IPS-20b (cell line): ENCODE results near the gene PMEL.
"Not testable (repeated sequence)": the region's sequence is repeated elsewhere in the genome, so short reads cannot be mapped to it uniquely, and the experiment has no call there.

ENCODE experiments used
- H3K27ac ChIP-seq: one replicate; pipeline ENCODE4 v1.5.1; 2013; ENCODE audit warnings: low read length
- H3K27me3 ChIP-seq: 2 replicates; pipeline ENCODE4 v1.6.1; 2013; ENCODE audit warnings: mild to moderate bottlenecking, low read length, inconsistent platforms; ENCODE audit not compliant: insufficient read depth
- H3K36me3 ChIP-seq: 2 replicates; pipeline ENCODE4 v1.6.1; 2013; ENCODE audit warnings: low read depth, mild to moderate bottlenecking, inconsistent platforms, low read length, moderate library complexity; ENCODE audit not compliant: insufficient read depth
- H3K4me1 ChIP-seq: 2 replicates; pipeline ENCODE4 v1.6.1; 2013; ENCODE audit warnings: mild to moderate bottlenecking, control low read depth, inconsistent platforms, low read length, moderate library complexity; ENCODE audit not compliant: insufficient read depth
- H3K4me3 ChIP-seq: 2 replicates; pipeline ENCODE4 v1.5.1; 2013; ENCODE audit warnings: mild to moderate bottlenecking, low read length, inconsistent platforms
- H3K9ac ChIP-seq: 2 replicates; pipeline ENCODE4 v1.6.1; 2013; ENCODE audit warnings: low read depth, mild to moderate bottlenecking, inconsistent platforms, low read length, moderate library complexity
- H3K9me3 ChIP-seq: 2 replicates; pipeline ENCODE4 v1.6.1; 2013; ENCODE audit warnings: mild to moderate bottlenecking, low read depth, low read length, inconsistent platforms; ENCODE audit not compliant: insufficient read depth

PMEL gene

DNA sequence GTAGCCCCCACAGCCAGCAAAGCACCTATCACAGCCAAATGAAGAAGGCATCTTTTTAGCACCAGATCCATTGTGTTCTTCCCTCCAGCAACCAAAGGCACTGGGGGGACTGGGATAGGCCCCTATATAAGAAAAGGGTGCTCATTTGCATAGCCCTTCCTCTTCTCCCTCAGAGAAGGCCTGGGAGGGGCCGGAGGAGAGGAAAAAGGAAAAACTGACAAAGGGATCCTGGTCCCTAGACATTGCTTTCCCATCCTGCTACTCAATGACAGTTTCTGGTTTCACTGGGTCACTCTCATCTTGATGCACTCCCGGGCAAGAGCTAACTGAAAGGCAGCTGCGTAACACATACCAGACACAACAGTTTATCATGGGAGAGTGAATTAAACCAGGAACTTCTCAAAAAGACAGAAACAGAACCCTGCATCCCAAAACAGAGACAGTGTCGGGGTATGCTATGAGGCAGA lies at the start of gene PMEL:
TSS of gene PMEL (minus strand) at position 102 of the 467 bp plus-strand sequence. CDS start at position 71, 31 bp downstream.
- H3K27ac ChIP-seq, result no peak within 1 kb of the TSS

DNA sequence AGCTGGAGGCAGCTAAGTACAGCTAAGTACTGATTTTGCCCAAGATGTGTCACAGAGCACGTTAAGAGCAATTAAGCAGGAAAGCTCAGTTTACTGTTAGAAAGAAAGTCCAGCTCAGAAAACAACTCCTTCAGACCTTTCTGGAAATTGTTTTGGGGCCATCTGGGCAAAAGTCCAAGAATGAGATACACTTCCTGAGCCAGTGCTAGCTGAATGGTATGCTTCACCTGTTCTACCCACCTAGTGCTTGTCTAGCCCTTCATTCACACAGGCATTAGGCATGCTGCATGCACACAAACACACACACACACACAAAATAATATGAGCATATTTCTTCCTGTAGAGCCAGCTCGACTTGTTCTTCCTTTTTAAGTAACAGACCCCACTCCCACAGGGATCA lies 48.4 kb upstream of the PMEL start:
- H3K27me3 ChIP-seq, result no peaks in the 10 kb centered on the region
- H3K27ac ChIP-seq, result no peak overlapping the region
- H3K36me3 ChIP-seq, result peaks cover 10% of the 10 kb centered on the region
- no peaks in the 10 kb centered on the region for H3K9me3 ChIP-seq
- no peaks in the 10 kb centered on the region for H3K4me1 ChIP-seq
- H3K4me3 ChIP-seq, result no peak overlapping the region
- H3K9ac ChIP-seq, result no peak overlapping the region

More for the DNA sequence above, at the start of gene PMEL:
- H3K36me3 ChIP-seq, result peaks cover 32% of the 10 kb centered on the region
- H3K4me3 ChIP-seq, result peak within 1 kb of the TSS; percentile 97
- no peaks in the 10 kb centered on the region for H3K27me3 ChIP-seq
- peak within 1 kb of the TSS; percentile 92 for H3K9ac ChIP-seq
- H3K9me3 ChIP-seq, result no peaks in the 10 kb centered on the region
- peaks cover 3% of the 10 kb centered on the region; the same call in 1 of the 2 replicates for H3K4me1 ChIP-seq

DNA sequence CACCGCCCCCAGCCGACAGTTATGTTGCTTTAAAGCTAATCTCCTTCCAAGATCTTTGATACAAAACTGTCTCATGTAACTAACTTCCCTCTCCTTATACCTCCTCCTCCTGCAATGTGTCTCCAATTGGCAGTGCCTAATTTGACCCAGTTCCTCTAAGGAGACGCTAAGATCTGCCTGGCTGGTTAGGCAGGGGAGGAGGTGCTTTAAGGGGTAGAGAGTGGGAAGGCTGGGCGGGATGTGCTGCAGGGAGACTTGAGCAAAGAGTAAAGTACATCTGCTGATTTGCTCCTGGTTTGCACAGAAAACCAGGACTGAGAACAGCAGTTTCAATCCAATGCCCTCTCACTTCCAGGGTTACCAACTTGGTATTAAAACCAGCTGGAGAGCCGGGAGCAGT lies 47.6 kb upstream of the PMEL start:
- H3K9ac ChIP-seq, result no peak overlapping the region
- H3K27ac ChIP-seq, result no peak overlapping the region
- H3K36me3 ChIP-seq, result peaks cover 7% of the 10 kb centered on the region; the same call in 1 of the 2 replicates
- H3K4me1 ChIP-seq, result no peaks in the 10 kb centered on the region
- no peaks in the 10 kb centered on the region for H3K9me3 ChIP-seq
- H3K4me3 ChIP-seq, result no peak overlapping the region
- no peaks in the 10 kb centered on the region for H3K27me3 ChIP-seq

DNA sequence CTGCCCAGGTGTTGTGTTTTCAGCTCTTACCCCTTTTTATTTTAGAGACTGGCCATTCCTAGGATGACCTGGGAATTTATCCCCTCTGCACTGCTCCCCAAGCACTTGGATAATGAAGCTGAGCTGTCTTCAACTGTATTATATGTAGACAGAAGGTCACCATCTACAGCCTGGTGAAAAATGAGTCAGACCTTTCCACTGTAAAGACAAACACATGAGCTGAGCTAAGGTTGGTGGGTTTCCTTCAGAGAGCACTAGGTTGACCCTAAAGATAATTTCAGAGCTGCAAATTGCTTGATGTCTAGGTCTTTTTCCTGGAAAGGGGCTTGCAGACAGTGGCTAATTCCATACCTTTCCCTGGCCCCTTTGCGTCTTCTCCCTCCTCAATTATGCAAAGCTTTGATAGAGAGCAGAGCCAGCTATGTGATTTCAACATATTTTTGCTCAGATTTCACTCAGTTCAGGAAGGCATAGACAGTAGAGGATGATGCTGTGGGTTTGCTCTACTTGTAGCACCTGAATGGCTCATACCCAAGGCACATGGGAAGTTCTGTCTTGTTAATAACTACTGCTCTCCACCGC lies 45.8 kb upstream of the PMEL start:
- no peak overlapping the region for H3K27ac ChIP-seq
- no peak overlapping the region for H3K4me3 ChIP-seq
- peaks cover 6% of the 10 kb centered on the region; the same call in 1 of the 2 replicates for H3K4me1 ChIP-seq
- no peaks in the 10 kb centered on the region for H3K27me3 ChIP-seq
- H3K9me3 ChIP-seq, result no peaks in the 10 kb centered on the region
- no peak overlapping the region for H3K9ac ChIP-seq
- H3K36me3 ChIP-seq, result no peaks in the 10 kb centered on the region

DNA sequence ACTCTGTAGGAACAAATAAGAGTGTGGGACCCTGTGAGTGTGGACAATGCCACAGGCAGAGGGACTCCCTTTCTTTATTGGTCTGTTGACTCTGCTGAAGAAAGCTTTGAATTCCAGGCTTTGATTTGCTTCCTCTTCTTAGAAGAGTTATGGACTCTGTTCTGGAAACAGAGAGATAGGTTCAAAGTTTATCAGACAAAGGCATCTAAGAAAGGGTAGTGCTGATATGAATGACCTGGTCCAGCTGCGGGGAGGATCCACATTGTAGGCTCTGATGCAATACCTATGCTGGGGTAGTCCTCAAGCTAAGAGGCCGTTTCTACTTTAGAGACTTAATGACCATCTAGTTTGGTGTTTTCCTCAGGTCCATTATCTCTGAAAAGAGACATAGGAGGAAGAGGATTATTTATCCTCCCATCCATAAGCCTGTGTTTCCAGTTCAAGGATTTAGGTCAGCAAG lies 44.3 kb upstream of the PMEL start:
- Histone ChIP-seq H3K27ac (no peak overlapping the region), H3K4me3 (no peak overlapping the region), H3K36me3 (peaks cover 2% of the 10 kb centered on the region; the same call in 1 of the 2 replicates), H3K9ac (no peak overlapping the region), H3K9me3 (no peaks in the 10 kb centered on the region), H3K4me1 (peaks cover 6% of the 10 kb centered on the region; the same call in 1 of the 2 replicates), H3K27me3 (no peaks in the 10 kb centered on the region)

DNA sequence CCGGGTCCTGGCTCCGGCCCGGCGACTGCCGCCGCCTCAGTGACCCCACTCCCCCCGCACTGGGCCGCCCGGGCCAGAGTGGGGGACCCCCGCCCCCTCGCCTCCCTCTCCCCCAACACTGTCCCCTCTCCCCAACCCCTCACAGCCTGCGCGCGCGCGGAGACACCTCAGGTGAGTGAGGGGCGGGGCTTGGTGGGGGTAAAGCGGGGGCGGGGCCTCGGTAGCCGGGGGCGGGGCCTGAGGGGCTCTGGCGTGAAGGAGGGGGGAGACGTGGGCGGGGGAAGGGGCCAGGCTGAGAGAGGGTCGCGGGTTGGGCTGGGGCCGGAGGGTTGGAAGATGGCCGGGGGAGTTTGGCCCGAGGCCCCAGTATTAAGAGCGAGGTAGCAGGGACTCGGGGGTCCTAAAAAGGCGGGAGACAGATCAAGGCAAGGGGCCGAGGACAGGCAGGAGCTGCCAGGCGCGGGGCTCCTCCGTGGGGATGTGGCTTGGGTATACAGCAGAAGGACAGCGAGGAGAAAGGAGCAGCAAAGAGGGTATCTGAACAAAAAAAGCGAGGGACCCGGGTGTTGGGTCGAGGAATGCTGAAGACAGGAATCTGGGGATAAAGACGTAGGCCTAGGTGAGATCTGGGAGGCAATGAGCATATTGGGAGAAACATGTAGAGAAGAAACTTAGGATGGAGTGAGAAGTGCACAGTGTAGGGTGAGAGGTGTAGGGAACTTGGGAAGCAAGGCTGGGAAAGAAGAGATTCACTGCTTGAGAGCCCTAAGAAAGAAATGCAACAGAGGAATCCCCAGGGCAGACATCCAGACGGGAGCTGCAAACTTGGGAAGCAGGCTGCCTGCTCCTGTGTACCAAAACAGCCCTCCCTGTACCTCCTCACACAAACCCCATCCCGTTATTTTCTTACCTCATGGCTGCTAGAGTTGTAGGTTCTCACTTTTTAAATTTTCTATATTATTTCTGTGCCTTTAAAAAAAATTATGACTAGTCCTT lies 42.0 kb upstream of the PMEL start:
- Histone ChIP-seq H3K27ac (peak overlapping the region; percentile 83), H3K9me3 (no peaks in the 10 kb centered on the region), H3K4me3 (peak overlapping the region; percentile 94), H3K4me1 (peaks cover 6% of the 10 kb centered on the region; the same call in 1 of the 2 replicates), H3K36me3 (peaks cover 22% of the 10 kb centered on the region), H3K9ac (peak overlapping the region; percentile 98), H3K27me3 (no peaks in the 10 kb centered on the region)

DNA sequence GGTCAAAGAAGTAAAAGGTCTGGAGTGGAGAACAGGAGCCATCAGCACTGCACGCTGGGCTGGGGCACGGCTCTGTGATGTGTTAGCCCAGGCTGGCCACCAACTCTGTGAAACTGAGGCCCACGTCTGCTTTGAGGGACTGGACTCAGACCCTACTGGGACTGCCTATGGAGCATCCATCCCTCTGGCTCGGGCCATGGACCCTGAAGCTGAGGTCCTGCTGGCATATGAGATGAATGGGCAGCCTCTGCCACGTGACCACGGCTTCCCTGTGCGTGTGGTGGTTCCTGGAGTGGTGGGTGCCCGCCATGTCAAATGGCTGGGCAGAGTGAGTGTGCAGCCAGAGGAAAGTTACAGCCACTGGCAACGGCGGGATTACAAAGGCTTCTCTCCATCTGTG lies 38.4 kb upstream of the PMEL start:
- Histone ChIP-seq H3K4me1 (peaks cover 6% of the 10 kb centered on the region; the same call in 1 of the 2 replicates), H3K36me3 (peaks cover 32% of the 10 kb centered on the region), H3K27ac (no peak overlapping the region), H3K9me3 (no peaks in the 10 kb centered on the region), H3K9ac (no peak overlapping the region), H3K27me3 (no peaks in the 10 kb centered on the region), H3K4me3 (no peak overlapping the region)

DNA sequence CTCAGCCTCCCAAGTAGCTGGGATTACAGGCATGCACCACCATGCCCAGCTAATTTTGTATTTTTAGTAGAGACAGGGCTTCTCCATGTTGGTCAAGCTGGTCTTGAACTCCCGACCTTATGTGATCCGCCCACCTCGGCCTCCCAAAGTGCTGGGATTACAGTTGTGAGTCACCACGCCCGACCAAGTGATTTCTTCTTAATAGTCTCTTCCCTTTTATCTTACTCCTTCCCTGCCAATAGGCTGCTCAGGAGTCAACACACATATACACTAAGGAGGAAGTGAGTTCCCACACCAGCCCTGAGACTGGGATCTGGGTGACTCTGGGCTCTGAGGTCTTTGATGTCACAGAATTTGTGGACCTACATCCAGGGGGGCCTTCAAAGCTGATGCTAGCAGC lies 37.5 kb upstream of the PMEL start:
- not testable (repeated sequence) for H3K4me3 ChIP-seq, H3K27ac ChIP-seq, H3K9me3 ChIP-seq, H3K4me1 ChIP-seq, H3K27me3 ChIP-seq, H3K9ac ChIP-seq
- H3K36me3 ChIP-seq, result peaks cover 32% of the 10 kb centered on the region

DNA sequence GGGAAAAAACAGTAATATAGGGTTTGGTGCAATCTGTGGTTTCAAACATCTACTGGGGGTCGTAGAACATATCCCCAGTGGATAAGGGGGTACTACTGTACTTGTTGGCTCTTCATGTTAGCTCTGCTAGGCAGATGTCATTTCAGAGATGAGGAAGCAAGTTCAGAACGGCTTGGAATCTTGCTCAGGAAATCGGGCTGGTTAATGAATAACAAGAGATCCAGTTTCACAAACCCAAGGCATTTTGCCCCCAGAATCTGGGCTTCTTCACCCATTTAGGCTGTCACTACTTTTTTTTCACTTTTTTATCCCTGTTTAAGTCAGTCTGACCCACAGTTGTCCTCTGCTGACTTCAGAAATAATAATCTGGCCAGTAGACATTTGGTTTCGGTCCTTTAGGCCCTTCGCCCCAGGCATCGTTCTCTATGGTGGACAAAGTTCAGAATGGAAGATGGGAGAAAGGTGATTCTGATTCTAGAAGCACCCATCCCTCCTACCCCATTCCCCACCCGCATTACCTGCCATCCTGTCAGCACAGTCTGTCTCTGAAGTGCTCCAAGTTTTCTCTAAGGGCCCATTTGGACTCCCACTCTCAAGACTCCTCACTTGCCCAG lies 35.8 kb upstream of the PMEL start:
- peaks cover 32% of the 10 kb centered on the region for H3K36me3 ChIP-seq
- no peaks in the 10 kb centered on the region for H3K4me1 ChIP-seq
- no peak overlapping the region for H3K27ac ChIP-seq
- H3K4me3 ChIP-seq, result no peak overlapping the region
- H3K9me3 ChIP-seq, result no peaks in the 10 kb centered on the region
- no peak overlapping the region for H3K9ac ChIP-seq
- H3K27me3 ChIP-seq, result no peaks in the 10 kb centered on the region

DNA sequence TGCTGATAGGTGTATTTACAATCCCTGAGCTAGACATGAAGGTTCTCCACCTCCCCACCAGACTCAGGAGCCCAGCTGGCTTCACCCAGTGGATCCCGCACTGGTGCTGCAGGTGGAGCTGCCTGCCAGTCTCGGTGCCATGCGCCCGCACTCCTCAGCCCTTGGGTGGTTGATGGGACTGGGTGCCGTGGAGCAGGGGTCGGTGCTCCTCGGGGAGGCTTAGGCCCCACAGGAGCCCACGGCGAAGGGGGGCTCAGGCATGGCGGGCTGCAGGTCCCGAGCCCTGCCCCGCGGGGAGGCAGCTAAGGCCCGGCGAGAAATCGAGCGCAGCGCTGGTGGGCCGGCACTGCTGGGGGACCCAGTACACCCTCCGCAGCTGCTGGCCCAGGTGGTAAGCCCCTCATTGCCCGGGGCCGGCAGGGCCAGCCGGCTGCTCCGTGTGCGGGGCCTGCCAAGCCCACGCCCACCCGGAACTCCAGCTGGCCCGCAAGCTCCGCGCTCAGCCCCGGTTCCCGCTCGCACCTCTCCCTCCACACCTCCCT lies 34.2 kb upstream of the PMEL start:
- H3K4me3 ChIP-seq, H3K27ac ChIP-seq, H3K9ac ChIP-seq, H3K9me3 ChIP-seq, H3K27me3 ChIP-seq, H3K4me1 ChIP-seq: not testable (repeated sequence)
- H3K36me3 ChIP-seq, result peaks cover 32% of the 10 kb centered on the region

DNA sequence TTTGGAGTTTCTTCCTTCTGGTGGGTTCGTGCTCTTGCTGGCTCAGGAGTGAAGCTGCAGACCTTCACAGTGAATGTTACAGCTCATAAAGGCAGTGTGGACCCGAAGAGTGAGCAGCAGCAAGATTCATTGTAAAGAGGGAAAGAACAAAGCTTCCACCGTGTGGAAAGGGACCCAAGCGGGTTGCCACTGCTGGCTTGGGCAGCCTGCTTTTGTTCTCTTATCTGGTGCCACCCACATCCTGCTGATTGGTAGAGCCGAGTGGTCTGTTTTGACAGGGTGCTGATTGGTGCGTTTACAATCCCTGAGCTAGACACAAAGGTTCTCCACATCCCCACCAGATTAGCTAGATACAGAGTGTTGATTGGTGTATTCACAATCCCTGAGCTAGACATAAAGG lies 33.7 kb upstream of the PMEL start:
- not testable (repeated sequence) for H3K27me3 ChIP-seq, H3K27ac ChIP-seq, H3K9me3 ChIP-seq, H3K4me3 ChIP-seq, H3K4me1 ChIP-seq, H3K9ac ChIP-seq
- peaks cover 32% of the 10 kb centered on the region for H3K36me3 ChIP-seq
